NT2/D1 (cell line): ENCODE data around the gene TRIM31.

ENCODE experiments used
- SUZ12 ChIP-seq: IDR thresholded peaks from 2 replicates; pipeline ENCODE4 v1.6.1; 2011; ENCODE audit not compliant: insufficient read length, insufficient read depth; ENCODE audit errors: extremely low read depth
- YY1 ChIP-seq: IDR thresholded peaks from 2 replicates; pipeline ENCODE4 v1.6.1; 2011; ENCODE audit not compliant: insufficient read length, insufficient read depth

- no peak for TF ChIP-seq YY1
- TF ChIP-seq SUZ12, result no peak
Measured at GRCh38 chr6:30158475-30159040, 45.7 kb upstream of the TRIM31 start.
